Measurements from ENCODE around the gene UBE2K.
"Not testable (repeated sequence)": the region's sequence is repeated elsewhere in the genome, so short reads cannot be mapped to it uniquely, and the experiment has no call there.

Gene UBE2K, protein sequence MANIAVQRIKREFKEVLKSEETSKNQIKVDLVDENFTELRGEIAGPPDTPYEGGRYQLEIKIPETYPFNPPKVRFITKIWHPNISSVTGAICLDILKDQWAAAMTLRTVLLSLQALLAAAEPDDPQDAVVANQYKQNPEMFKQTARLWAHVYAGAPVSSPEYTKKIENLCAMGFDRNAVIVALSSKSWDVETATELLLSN

DNA sequence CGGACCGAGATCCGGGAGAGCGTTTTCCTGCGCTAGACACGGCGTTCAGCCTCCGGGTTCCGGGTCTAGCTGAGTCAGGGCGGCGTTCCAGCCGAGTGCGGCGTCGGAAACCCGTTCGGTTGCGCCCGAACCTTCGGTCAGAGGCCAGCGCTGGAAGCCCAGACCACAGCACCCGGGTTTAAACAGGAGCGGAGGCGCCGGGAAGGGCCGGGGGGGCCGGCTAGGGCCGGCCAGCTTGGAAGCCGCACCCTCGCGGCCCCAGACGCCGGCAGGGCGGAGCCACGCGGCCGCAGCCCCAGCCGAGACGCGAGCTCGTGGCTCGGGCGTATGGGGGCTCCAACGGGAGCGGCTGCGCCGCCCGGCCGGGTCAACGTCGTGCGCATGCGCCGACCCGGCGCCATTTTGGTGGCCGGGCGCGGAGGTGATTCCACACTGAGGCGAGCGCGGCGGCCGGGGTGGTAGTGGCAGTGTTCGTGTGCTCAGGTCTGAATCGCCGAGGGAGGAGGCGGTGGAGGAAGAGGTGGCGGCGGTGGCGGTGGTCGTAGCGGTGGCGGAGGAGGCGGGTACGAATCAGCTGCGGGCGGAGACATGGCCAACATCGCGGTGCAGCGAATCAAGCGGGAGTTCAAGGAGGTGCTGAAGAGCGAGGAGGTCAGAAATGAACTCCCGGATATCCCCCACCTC, at the start of gene UBE2K:
Gene UBE2K, plus strand, starts transcription at position 397 of the 684 bp plus-strand sequence. Its CDS starts 192 bp downstream, at position 589.
- peak; percentile 84 for DNase-seq

DNA sequence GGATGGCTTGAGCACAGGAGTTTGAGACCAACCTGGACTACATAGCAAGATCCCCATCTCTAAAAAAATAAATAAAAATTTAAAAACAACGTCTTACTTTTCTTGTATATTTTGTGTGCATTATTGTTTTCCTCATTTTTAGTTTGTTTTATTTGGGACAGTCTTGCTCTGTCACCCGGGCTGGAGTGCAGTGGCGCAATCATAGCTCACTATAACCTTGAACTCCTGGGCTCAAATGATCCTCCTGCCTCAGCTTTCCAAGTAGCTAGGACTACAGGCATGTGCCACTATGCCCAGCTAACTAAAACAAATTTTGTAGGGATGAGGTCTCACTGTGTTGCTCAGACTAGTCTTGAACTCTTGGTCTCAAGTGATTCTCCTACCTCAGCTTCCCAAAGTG, 49.7 kb upstream of the UBE2K start:
- no peak for DNase-seq

DNA sequence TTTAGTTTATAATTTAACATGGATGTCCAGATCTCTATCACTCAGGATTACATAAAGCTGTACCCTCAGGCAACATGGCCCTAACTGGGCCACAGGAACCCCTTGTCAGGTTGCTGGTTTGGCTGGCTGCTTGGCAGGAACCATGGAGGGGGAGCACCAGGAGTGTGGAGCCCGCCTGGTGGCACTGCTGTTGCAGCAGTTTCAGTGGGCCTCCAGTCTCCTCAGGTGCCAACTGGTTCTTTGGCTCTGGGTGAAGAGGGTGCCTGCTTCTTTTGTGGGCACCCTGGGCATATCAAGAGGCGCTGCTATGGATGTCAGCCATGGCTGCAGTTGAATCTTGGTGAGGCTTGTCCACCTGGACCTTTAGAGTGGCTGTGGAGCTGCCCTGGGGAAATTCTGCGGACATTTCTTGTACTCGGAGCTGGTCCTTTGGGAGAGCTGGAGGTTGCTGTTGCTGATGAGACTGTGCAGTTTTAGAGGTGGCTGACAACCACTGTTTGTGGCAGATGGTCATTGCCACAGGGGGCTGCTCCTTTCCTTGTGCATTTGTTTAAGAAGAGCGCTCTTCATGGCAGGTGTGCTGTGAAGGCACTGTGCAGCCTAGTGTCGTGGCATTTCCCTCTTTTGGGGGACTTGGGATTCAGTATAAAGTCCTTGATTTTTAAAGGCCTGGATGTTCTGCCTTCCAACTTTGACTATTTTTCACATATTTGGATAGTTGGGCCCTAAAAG, 48.9 kb upstream of the UBE2K start:
- DNase-seq, result no peak

DNA sequence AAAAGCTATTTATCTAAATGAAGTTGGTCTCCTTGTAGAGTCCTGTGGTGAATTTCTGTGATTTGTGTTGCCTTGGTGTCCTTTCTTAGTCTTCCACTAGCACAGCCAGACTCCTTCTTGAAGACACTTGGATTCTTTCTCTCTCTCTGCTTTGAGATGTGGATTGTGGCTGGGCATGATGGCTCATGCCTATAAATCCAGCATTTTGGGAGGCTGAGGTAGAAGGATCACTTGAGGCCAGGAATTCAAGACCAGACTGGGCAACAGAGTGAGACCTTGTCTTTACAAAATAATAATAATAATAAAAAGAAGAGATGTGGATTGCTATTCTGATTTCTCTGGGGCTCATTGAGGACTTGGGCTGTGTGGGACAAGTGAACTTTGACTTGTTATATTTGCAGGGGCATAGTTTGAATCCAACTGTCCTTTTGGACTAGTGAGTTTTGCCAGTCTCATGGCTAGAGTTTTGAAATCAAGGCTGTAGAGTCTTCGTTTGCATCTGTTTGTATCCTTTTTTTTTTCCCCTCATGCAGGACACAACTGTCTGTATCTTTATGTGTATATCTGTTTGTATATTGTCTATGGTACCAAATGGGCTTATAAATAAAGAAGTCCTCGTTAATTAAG, 48.2 kb upstream of the UBE2K start:
- DNase-seq, result no peak

DNA sequence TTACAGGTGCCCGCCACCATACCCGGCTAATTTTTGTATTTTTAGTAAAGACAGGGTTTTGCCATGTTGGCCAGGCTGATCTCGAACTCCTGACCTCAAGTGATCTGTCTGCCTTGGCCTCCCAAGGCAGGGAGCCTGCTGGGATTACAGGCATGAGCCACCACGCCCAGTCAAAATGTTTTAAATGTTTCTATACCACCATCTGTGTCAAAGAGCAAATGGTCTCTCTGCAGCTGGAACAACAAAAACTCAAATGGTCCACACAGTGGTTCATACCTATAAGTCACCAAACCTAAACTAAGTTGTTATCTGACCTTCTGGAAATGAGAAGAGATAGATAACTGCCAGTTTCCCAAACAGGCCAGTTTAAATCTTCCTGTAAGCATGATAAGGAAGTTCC, 46.4 kb upstream of the UBE2K start:
- DNase-seq, result not testable (repeated sequence)

DNA sequence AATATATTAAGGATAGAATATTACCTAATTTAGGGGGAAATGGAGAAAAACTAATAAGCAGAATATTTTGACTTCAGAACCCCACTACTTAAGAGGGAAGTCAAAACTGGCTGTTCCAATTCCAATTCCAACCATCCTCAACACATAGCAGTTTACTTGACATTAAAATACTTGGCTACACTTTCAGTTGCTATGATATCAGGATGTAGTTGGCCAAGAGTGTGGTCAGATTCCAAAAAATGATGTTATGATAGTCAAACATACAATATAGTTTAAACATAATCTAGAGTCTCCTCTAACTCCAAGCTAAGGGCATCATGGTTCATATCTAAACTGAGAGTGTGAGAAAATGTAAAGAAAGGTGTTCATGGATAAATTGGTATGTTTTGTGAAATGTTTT, 42.7 kb upstream of the UBE2K start:
- no peak for DNase-seq

DNA sequence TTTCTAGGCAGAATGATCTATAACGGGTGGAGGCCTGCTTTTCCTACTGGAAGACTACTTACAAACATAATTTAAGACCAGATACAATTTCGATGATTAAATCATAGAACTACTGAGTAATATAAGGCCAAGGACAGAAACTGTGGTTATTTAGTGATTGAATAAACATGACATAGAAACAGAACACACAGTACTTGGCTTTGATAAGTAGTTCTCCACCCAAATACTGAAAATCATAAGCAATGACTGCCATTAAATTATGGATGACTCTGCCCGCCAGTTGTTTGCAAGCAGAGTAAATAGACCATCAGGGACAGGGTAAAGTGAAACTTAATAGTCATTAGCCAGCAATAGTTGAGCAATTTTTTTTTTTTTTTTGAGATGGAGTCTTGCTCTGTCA, 42.1 kb upstream of the UBE2K start:
- no peak for DNase-seq

DNA sequence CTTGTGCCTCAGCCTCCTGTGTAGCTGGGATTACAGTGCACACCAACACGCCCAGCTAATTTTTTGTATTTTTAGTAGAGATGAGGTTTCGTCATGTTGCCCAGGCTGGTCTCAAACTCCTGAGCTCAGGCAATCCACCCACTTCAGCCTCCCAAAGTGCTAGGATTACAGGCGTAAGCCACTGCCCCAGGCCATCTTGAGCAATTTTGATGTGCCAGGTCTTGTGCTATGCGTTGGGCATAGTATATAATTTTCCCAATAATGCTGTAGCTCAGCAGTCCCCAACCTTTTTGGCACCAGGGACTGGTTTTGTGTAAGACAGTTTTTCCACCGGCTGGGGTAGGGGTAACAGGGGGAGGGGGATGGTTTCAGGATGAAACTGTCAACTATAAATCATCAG, 41.3 kb upstream of the UBE2K start:
- DNase-seq, result not testable (repeated sequence)

DNA sequence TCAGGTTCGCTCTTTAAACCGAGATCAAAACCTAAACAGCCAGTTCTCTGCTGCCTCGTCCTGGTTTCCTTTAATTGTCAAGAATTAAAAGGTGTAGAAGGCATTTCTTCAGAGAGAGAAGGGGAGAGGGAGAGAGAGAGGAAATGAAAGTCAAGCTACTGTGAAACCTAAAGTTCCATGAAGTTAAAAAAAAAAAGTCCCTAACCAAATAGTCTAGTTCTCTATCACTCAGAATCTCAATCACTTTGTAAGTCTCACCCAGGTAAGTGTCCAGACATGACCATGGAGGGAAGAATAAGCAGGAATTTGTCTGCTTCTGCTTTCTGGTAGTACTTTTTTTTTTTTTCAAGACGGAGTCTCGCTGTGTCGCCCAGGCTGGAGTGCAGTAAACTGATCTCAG, 40.5 kb upstream of the UBE2K start:
- no peak for DNase-seq

DNA sequence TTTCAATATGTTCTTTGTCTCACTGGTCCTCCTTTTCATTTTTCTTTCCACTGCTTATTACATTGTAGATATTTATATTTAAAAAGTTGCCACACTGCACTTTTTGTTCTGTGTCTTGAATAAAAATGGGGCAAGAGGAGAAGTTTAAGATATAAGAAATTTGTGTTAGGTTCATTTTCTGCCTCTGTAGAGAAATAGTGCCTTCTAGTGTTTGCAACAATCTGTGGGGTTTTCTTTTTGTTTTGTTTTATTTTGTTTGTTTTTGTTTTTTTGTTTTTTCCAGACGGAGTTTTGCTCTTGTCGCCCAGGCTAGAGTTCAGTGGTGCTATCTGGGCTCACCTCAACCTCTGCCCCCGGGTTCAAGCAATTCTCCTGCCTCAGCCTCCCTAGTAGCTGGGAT, 39.2 kb upstream of the UBE2K start:
- no peak for DNase-seq

DNA sequence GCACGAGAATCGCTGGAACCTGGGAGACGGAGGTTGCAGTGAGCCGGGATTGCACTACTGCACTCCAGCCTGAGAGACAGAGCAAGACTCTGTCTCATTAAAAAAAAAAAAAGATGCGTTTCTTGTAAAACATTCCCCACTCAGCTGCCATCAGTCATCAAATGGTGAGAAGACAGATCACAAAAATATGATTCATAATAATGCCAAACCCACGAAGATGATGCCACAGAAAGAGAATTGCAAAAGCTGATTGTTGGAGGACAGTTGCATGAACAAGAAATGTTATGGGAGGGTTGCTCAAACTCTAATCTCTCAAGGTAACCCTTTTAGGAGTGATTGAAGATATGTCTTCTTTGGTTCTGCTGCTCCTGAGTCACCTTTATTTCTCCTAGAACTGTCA, 37.9 kb upstream of the UBE2K start:
- DNase-seq, result no peak

DNA sequence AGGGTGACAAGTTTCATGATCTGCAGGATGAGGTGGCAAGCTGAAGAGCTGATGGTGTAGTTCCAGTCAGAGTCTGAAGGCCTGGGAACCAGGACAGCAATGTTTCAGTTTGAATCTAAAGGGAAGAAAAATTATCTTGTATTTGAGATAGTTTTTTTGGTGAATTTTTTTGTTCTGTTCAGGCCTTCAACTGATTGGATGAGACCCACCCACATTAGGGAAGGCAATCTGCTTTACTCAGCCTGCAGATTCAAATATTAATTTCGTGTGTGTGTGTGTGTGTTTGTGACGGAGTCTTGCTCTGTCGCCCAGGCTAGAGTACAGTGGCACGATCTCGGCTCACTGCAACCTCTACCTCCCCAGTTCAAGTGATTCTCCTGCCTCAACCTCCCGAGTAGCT, 37.2 kb upstream of the UBE2K start:
- DNase-seq, result no peak

DNA sequence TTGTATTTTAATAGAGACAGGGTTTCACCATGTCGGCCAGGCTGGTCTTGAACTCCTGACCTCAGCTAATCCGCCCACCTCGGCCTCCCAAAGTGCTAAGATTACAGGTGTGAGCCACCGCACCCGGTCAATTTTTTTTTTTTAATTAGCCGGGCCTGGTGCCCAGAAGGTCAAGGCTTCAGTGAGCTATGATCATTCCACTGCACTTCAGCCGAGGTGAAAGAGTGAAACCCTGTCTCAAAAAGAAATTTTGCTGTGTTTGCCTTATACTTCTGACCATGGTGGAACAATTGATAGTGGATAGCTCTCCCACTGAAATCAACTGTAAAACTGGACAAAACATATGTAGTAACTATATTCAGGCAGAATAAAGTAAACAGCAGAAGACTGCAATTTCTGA, 35.3 kb upstream of the UBE2K start:
- no peak for DNase-seq

DNA sequence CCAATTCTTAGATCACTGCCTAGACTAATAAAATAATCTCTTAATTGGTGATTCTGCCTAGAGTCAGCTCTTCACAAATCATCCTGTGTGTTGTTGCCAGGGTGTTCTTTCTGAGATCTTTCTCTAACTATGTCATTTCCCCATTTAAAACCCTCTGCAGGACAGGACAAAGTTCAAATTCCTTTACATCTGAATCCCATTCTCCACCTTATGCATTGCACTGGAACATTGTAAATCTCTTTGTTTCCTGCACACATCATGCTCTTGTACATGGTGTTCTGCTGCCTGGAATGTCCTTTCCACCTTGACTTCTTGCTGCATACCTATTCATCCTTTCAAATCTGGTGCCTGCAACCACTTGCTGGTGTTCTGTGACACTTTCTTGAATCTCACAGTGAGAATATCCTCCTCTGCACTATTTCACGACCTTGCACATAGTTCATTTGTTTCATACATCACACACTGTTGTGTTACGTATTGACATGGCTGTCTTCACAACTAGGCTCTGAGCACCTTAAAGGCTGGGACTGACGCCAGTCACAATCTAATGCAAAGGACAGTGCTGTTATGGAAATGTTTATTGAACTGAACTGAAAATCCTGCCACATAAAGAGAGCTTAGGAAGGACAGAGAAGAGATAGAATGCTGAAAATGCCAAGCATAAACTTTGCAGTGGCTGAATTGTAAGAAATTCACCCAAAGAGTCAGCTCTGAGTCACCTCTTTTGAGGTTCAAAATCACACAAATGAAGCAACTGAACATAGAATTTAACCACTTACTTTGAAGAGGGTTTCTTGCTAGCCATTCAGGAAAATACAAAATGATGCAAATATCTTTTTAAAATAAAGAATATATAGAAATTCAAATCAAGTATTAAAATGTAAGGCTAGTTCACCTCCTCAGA, 32.9 kb upstream of the UBE2K start:
- DNase-seq, result no peak

DNA sequence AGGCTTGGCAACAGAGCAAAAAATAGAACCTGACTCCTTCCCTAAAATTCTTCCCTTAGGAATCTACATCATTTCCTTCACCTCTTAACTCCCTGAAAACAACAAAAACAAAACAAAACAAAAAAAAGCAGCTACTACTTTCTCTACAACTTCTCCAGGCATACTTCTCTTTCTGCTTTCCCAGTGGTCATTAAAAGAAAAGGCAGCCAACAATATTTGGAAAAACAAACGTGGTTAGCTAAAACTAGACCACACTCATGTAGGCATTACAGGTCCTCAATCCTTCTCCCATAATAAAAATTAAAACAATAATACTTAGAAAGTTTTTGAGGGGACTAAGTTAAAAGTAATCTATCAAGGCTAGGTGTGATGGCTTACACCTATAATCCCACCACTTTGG, 30.2 kb upstream of the UBE2K start:
- DNase-seq, result no peak

DNA sequence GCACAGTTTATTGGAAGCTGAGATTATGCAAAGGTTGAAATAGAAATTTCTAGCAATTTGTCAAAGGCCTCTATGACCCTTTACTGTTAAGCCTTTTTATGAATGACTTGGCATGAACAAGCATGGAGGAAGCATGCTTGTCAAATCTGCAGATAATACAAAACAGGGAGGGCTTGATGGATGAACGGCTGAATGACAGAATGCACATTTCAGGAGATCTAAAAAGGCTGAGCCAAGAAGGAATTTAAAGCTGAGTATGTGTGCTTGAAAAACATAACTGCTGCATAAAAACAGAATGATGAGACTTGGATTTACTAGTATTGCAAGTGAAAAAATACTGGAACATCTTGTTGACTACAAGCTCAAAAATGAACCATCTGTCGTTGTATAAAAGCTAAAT, 29.0 kb upstream of the UBE2K start:
- no peak for DNase-seq

DNA sequence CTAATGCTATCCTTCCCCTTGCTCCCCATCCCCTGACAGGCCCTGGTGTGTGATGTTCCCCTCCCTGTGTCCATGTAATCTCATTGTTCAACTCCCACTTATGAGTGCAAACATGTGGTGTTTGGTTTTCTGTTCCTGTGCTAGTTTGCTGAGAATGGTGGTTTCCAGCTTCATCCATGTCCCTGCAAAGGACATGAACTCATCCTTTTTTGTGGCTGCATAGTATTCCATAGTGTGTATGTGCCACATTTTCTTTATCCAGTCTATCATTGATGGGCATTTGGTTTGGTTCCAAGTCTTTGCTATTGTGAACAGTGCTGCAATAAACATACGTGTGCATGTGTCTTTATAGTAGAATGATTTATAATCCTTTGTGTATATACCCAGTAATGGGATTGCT, 27.6 kb upstream of the UBE2K start:
- not testable (repeated sequence) for DNase-seq

DNA sequence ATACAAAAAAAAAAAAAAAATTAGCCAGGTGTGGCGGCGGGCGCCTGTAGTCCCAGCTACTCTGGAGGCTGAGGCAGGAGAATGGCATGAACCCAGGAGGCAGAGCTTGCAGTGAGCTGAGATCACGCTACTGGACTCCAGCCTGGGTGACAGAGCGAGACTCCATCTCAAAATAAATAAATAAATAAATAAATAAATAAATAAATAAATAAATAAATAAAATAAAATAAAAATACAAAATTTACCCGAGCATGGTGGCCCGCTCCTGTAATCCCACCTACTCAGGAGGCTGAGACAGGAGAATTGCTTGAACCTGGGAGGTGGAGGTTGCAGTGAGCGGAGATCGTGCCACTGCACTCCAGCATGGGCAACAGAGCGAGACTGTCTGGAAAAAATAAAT, 22.3 kb upstream of the UBE2K start:
- not testable (repeated sequence) for DNase-seq

DNA sequence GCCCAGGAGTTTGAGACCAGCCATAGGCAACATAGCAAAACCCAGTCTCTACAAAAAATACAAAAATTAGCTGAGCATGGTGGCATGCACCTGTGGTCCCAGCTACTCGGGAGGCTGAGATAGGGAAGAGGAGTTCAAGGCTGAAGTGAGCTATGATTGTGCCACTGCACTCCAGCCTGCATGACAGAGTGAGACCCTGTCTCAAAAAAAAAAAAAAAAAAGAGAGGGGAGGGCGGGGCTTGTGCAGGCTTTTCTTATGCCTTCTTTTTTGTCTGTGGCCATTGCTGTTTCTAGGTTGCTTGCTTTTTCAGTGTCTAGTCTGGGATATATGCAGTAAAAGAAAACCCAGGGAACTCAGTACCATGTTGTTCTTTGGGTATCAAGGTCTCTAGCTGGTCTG, 16.9 kb upstream of the UBE2K start:
- DNase-seq, result not testable (repeated sequence)

DNA sequence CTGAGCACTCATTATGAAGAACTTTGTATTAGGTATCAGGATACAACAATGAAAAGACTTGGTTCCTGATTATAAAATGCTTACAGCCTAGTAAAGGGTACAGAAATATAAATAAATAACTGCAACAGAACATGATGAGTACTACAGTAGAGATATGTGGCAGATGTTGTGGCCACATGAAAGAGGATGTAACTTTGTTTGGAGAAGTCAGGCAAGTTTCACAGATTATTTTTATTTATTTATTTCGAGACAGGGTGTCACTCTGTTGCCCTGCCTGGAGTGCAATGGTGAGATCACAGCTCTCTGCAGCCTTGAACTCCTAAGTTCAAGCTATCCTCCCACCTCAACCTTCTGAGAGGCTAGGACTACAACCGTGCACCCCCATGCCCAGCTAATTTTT, 15.8 kb upstream of the UBE2K start:
- DNase-seq, result no peak

DNA sequence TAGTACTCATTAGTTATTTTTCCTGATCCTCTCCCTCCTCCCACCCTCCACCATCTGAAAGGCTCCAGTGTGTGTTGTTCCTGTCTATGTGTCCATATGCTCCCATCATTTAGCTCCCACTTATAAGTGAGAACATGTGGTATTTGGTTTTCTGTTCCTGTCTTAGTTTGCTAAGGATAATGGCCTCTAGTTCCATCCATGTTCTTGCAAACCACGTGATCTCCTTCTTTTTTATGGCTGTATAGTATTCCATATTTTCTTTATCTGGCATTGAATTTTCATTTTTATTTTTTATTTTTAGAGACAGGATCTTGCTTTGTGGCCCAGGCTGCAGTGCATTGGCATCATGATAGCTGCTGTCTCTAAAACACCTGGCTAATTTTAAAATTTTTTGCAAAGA, 11.9 kb upstream of the UBE2K start:
- DNase-seq, result no peak

DNA sequence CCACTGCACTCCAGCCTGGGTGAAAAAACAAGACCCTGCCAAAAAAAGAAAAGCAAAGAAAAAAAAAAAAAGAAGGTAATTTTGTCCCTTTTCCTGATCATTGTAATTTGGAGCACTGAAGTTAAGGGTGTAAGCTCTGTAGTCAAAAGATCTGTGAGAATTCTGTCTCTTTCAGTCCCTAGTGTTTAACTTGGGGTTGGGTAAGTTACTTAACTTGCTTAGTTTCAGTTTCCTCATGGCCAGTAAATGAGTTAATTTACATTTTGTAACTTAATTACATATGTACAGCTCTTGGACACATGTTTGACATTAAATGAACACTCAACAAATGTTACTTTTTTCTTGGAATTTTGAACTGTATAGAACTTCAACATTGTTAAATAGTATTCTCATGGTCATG, 10.9 kb upstream of the UBE2K start:
- DNase-seq, result no peak

DNA sequence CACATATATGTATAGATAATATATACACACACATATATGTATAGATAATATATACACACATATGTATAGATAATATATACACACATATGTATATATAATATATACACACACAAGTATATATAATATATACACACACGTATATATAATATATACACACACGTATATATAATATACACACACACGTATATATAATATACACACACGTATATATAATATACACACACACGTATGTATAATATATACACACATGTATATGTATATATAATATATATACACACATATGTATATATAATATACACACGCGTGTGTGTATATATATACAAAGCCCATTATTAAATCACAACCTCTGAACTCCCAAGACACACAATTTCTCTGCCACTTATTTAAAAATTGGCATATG, 8.0 kb upstream of the UBE2K start:
- no peak for DNase-seq
